Spleen (tissue), 11 donors: Measurements from ENCODE around the gene PTX4. TPM values are rescaled to one million over a fixed set of nuclear protein-coding genes. Genes with fewer than 3 reads are reported as not detected.

Experiments
- DNase-seq: peaks from one replicate; pipeline ENCODE4 v3.0.0-alpha.2; 2020
- H3K27ac ChIP-seq, 8 donors: fragments of 200-600 bp; sonication (generic) in 7 of 8; 1 replicate in 4 of 8; 2 replicates in 4 of 8; pipeline versions ENCODE4 v1.5.0 to v1.8.0; 2016 to 2021; ENCODE audit warnings: inconsistent platforms in 4 of 8, mild to moderate bottlenecking in 4 of 8, moderate library complexity in 1 of 8
- H3K27me3 ChIP-seq, 7 donors: fragments of 200-600 bp; sonication (generic) in 6 of 7; replicated peaks in 1 of 7; 1 replicate in 4 of 7; 2 replicates in 3 of 7; pipeline versions ENCODE4 v1.5.0 to v1.8.0; 2016 to 2021; ENCODE audit warnings: inconsistent platforms in 3 of 7, mild to moderate bottlenecking in 1 of 7
- H3K36me3 ChIP-seq, 6 donors: fragments of 200-600 bp; sonication (generic) in 5 of 6; 1 replicate in 4 of 6; 2 replicates in 2 of 6; pipeline versions ENCODE4 v1.5.0 to v1.8.0; 2016 to 2021; ENCODE audit warnings: inconsistent platforms in 2 of 6
- H3K4me1 ChIP-seq, 6 donors: fragments of 200-600 bp; sonication (generic) in 5 of 6; 1 replicate in 3 of 6; 2 replicates in 3 of 6; pipeline versions ENCODE4 v1.5.0 to v1.8.0; 2016 to 2021; ENCODE audit warnings: inconsistent platforms in 3 of 6
- H3K4me3 ChIP-seq, 8 donors: fragments of 200-600 bp; sonication (generic) in 7 of 8; 1 replicate in 4 of 8; 2 replicates in 4 of 8; pipeline versions ENCODE4 v1.5.0 to v1.8.0; 2016 to 2021; ENCODE audit warnings: inconsistent platforms in 4 of 8, mild to moderate bottlenecking in 4 of 8, moderate library complexity in 2 of 8
- H3K9me3 ChIP-seq, 8 donors: fragments of 200-600 bp; sonication (generic) in 7 of 8; 1 replicate in 4 of 8; 2 replicates in 4 of 8; pipeline versions ENCODE4 v1.5.0 to v1.8.0; 2016 to 2021; ENCODE audit warnings: inconsistent platforms in 4 of 8
- CTCF ChIP-seq, 11 experiments: fragments of 200-600 bp in 7 of 11; fragments of 450-650 bp in 4 of 11; sonication (generic) in 4 of 11; IDR thresholded peaks in 8 of 11; conservative IDR thresholded peaks in 3 of 11; 1 replicate in 7 of 11; 2 replicates in 4 of 11; pipeline versions ENCODE4 v1.4.0 to v1.8.0; 2016 to 2021; ENCODE audit warnings: antibody characterized with exemption in 11 of 11, inconsistent platforms in 4 of 11, mild to moderate bottlenecking in 1 of 11
- POLR2A ChIP-seq, 3 donors: fragments of 450-650 bp; IDR thresholded peaks; one replicate each; pipeline ENCODE4 v1.5.1; 2017; ENCODE audit warnings: antibody characterized with exemption in 3 of 3, mild to moderate bottlenecking in 1 of 3
- POLR2AphosphoS5 ChIP-seq, 3 donors: sonication (generic); formaldehyde crosslinking; IDR thresholded peaks; one replicate each; pipeline ENCODE4 v1.5.1; 2017; ENCODE audit warnings: antibody characterized with exemption in 3 of 3
- WGBS, 5 donors: extraction: QIAGEN DNeasy Blood & Tissue Kit in 3 of 5; methylation state at CpG; one replicate each; pipeline versions ENCODE4 v1.1.5 to v1.1.7; 2013 to 2018; 5-methylcytosine and 5-hydroxymethylcytosine counted together
- intact Hi-C: fragments of 100-400 bp; cut with DNase I; formaldehyde crosslinking; loops from one replicate; pipeline ENCODE4 v1.15.0; 2023; ENCODE audit warnings: low total_unique reads
- polyA plus RNA-seq, 3 donors: library from polyadenylated mRNA; stranded (reverse); fragments of 200-250 nt; gene quantifications; one replicate each; pipeline ENCODE4 v1.2.1, GENCODE V29; 2013
- total RNA-seq, 7 donors: library from RNA; depleted of rRNA in 3 of 7; stranded (reverse); fragments of >200 nt in 3 of 7; fragmentation: NEBNext Ultra II Directional in 4 of 7; extraction: Animal tissue kit (Norgen Biotek cat#: 25700) in 4 of 7; gene quantifications; one replicate each; pipeline versions ENCODE4 v1.1.0 to v1.2.1, GENCODE V29; 2016 to 2021
- donor health status: healthy with polysubstance abuse.
- donor health status: DM: no; HTN: no; CAD: no; lungs with moderate emphysema.
- donor health status: DM: no; HTN: no; CAD: no.
- donor health status: Bipolar disorder and iron deficiency.
- donor health status: healthy.
- donor health status: DM: no; HTN: no; CAD: no.
- donor health status: DM: yes; HTN: yes; CAD: no.

PTX4 gene
- total and polyA plus RNA-seq, 10 donors = 0.03 to 0.85 (median 0.44) TPM; not detected in 3

GRCh38 chr16:1524366-1524765 is 35.6 kb upstream of the PTX4 start:
- H3K4me1 ChIP-seq = peaks cover 0 to 36% (median 23%) of the 10 kb centered on the region in 6 donors
- H3K4me3 ChIP-seq = no peak overlapping the region
- H3K27ac ChIP-seq = no peak overlapping the region
- H3K36me3 ChIP-seq = peaks cover 0 to 34% (median 8%) of the 10 kb centered on the region in 6 donors
- 89 to 97% (median 90%) methylated on average over 22 to 26 of the region's 26 CpGs for WGBS, 5 donors
- intact Hi-C loops = no loop called here
- no peak for DNase-seq
- H3K27me3 ChIP-seq = no peaks in the 10 kb centered on the region
- H3K9me3 ChIP-seq = no peaks in the 10 kb centered on the region
- no peak for TF ChIP-seq CTCF (IDR thresholded peaks at IDR 0.05 in 8 of 11, conservative IDR thresholded peaks at IDR 0.05 in 3 of 11)
- no peak for TF ChIP-seq POLR2AphosphoS5 (IDR thresholded peaks at IDR 0.05)
- no peak for TF ChIP-seq POLR2A (IDR thresholded peaks at IDR 0.05)

GRCh38 chr16:1523581-1524245 is 35.0 kb upstream of the PTX4 start:
- peaks cover 0 to 39% (median 8%) of the 10 kb centered on the region in 6 donors for H3K36me3 ChIP-seq
- H3K27me3 ChIP-seq = no peaks in the 10 kb centered on the region

GRCh38 chr16:1520461-1520860 is 31.7 kb upstream of the PTX4 start:
- H3K9me3 ChIP-seq = peaks cover 0 to under 1% (median 0%) of the 10 kb centered on the region in 8 donors
- H3K27me3 ChIP-seq = no peaks in the 10 kb centered on the region
- DNase-seq = no peak
- H3K4me1 ChIP-seq = no peaks in the 10 kb centered on the region
- WGBS, 5 donors = 92 to 96% (median 94%) methylated on average over 11 to 19 of the region's 19 CpGs
- H3K36me3 ChIP-seq = peaks cover 0 to 49% (median 8%) of the 10 kb centered on the region in 6 donors
- intact Hi-C loops = no loop called here
- no peak overlapping the region for H3K4me3 ChIP-seq
- TF ChIP-seq POLR2AphosphoS5 (IDR thresholded peaks at IDR 0.05) = no peak
- TF ChIP-seq POLR2A (IDR thresholded peaks at IDR 0.05) = no peak
- no peak for TF ChIP-seq CTCF (IDR thresholded peaks at IDR 0.05 in 8 of 11, conservative IDR thresholded peaks at IDR 0.05 in 3 of 11)
- H3K27ac ChIP-seq = no peak overlapping the region

More at GRCh38 chr16:1523581-1524245, 35.0 kb upstream of the PTX4 start:
- no peak overlapping the region for H3K4me3 ChIP-seq
- no peaks in the 10 kb centered on the region for H3K9me3 ChIP-seq
- no peak overlapping the region for H3K27ac ChIP-seq
- intact Hi-C loops = no loop called here
- 87 to 96% (median 92%) methylated on average over 16 to 30 of the region's 30 CpGs for WGBS, 5 donors
- TF ChIP-seq CTCF (IDR thresholded peaks at IDR 0.05 in 8 of 11, conservative IDR thresholded peaks at IDR 0.05 in 3 of 11) (no peak), POLR2AphosphoS5 (IDR thresholded peaks at IDR 0.05) (no peak), POLR2A (IDR thresholded peaks at IDR 0.05) (no peak)
- no peak for DNase-seq
- peaks cover 0 to 30% (median 20%) of the 10 kb centered on the region in 6 donors for H3K4me1 ChIP-seq

GRCh38 chr16:1519831-1520230 is 31.1 kb upstream of the PTX4 start:
- Histone ChIP-seq H3K4me3 (no peak overlapping the region), H3K9me3 (peaks cover 0 to 7% (median 5%) of the 10 kb centered on the region in 8 donors), H3K36me3 (peaks cover 0 to 48% (median 8%) of the 10 kb centered on the region in 6 donors), H3K27me3 (no peaks in the 10 kb centered on the region), H3K4me1 (no peaks in the 10 kb centered on the region), H3K27ac (no peak overlapping the region)
- intact Hi-C loops = no loop called here
- TF ChIP-seq POLR2AphosphoS5 (IDR thresholded peaks at IDR 0.05) (no peak), CTCF (IDR thresholded peaks at IDR 0.05 in 8 of 11, conservative IDR thresholded peaks at IDR 0.05 in 3 of 11) (no peak), POLR2A (IDR thresholded peaks at IDR 0.05) (no peak)
- no peak for DNase-seq
- 85 to 96% (median 94%) methylated on average over 13 to 17 of the region's 17 CpGs for WGBS, 5 donors
